Esophagus muscularis mucosa (tissue), 3 donors: ENCODE measurements around the gene ELP4.
"Not testable (repeated sequence)": the region's sequence is repeated elsewhere in the genome, so short reads cannot be mapped to it uniquely, and the experiment has no call there.

Experiments used
- CTCF ChIP-seq, 3 experiments: fragments of 200-600 bp in 2 of 3; fragments of 450-650 bp in 1 of 3; sonication (generic) in 2 of 3; IDR thresholded peaks; one replicate each; pipeline ENCODE4 v1.5.1; 2017 to 2019; ENCODE audit warnings: antibody characterized with exemption in 3 of 3, mild to moderate bottlenecking in 2 of 3, moderate library complexity in 1 of 3
- POLR2A ChIP-seq: fragments of 450-650 bp; IDR thresholded peaks from one replicate; pipeline ENCODE4 v1.6.1; 2017; ENCODE audit warnings: antibody characterized with exemption, moderate library complexity, mild to moderate bottlenecking, low read depth
- POLR2AphosphoS5 ChIP-seq, 2 donors: sonication (generic); formaldehyde crosslinking; IDR thresholded peaks; one replicate each; pipeline ENCODE4 v1.6.1; 2017; ENCODE audit warnings: antibody characterized with exemption in 2 of 2

DNA sequence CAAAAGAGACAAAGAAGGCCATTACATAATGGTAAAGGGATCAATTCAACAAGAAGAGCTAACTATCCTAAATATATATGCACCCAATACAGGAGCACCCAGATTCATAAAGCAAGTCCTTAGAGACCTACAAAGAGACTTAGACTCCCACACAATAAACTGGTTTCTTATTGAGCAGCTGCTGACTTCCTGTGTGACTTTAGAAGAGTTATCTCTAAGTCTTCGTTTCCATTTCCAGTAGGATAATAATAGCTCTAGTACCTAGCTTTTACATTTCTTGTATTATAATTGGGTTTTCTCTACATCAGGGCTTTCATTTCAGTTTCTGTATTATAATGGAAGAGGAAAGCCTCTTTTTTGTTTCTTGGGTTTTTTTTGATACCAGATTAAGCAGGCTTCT lies 187.5 kb downstream of the ELP4 start:
- not testable (repeated sequence) for TF ChIP-seq POLR2A; CTCF (IDR thresholded peaks at IDR 0.05); POLR2AphosphoS5 (IDR thresholded peaks at IDR 0.05)
